ENCODE data around the gene B4GALT1. TPM values are rescaled to one million over a fixed set of nuclear protein-coding genes. Genes with fewer than 3 reads are reported as not detected.

The B4GALT1 gene
- total RNA-seq, 1 experiment from 2014 or later, result 19.1 TPM

- H3K27ac Mint-ChIP-seq, result no peak overlapping the region
- ATAC-seq (no peak), DNase-seq (ENCODE audit: low spot score) (no peak)
- no peaks in the 10 kb centered on the region for H3K9me3 Mint-ChIP-seq
- H3K4me1 Mint-ChIP-seq, result peaks cover 3% of the 10 kb centered on the region
- ChIA-PET POLR2A (no interaction called here), CTCF (no interaction called here)
- no peak for TF ChIP-seq ZNF121 (CRISPR knock-in tag; IDR thresholded peaks at IDR 0.05)
- no peak for TF ChIP-seq ZNF423 (CRISPR knock-in tag; IDR thresholded peaks at IDR 0.05)
- TF ChIP-seq GRHL2 (CRISPR knock-in tag; IDR thresholded peaks at IDR 0.05; ENCODE audit: insufficient replicate concordance, severe bottlenecking), result no peak
- no peak for TF ChIP-seq NFYB (CRISPR knock-in tag; conservative IDR thresholded peaks at IDR 0.05; ENCODE audit: low read depth)
- no peak for TF ChIP-seq KAT7 (CRISPR knock-in tag; IDR thresholded peaks at IDR 0.05; ENCODE audit: borderline replicate concordance)
- no peaks in the 10 kb centered on the region for H3K36me3 Mint-ChIP-seq
- no peaks in the 10 kb centered on the region; the same call in 1 of the 2 replicates for H3K27me3 Mint-ChIP-seq (ENCODE audit: low read depth)
- no peak overlapping the region for H3K4me3 Mint-ChIP-seq
Observed at GRCh38 chr9:33192493-33193255, 25.5 kb upstream of the B4GALT1 start.

GRCh38 chr9:33190021-33190705, 23.0 kb upstream of the B4GALT1 start:
- ATAC-seq, result no peak
- H3K4me3 Mint-ChIP-seq, result no peak overlapping the region
- peaks cover 10% of the 10 kb centered on the region for H3K4me1 Mint-ChIP-seq
- no peak for DNase-seq (ENCODE audit: low spot score)
- no peak overlapping the region for H3K27ac Mint-ChIP-seq
- H3K27me3 Mint-ChIP-seq (ENCODE audit: low read depth), result no peaks in the 10 kb centered on the region
- no peaks in the 10 kb centered on the region for H3K36me3 Mint-ChIP-seq
- CTCF ChIA-PET, result interaction anchor here (1.4 kb wide), 1 partner anchor 22 kb away, joined by 3 read pairs; no protein-coding TSS in a partner anchor
- TF ChIP-seq TEAD4 (CRISPR knock-in tag; IDR thresholded peaks at IDR 0.05), result no peak
- no peak for TF ChIP-seq CBFB (CRISPR knock-in tag; IDR thresholded peaks at IDR 0.05; ENCODE audit: low read depth)
- TF ChIP-seq ZNF121 (CRISPR knock-in tag; IDR thresholded peaks at IDR 0.05), result no peak
- no peak for TF ChIP-seq GRHL2 (CRISPR knock-in tag; IDR thresholded peaks at IDR 0.05; ENCODE audit: insufficient replicate concordance, severe bottlenecking)
- no peak for TF ChIP-seq IRF1 (CRISPR knock-in tag; IDR thresholded peaks at IDR 0.05)
- TF ChIP-seq RELA (CRISPR knock-in tag; IDR thresholded peaks at IDR 0.05; ENCODE audit: borderline replicate concordance), result no peak
- no peak for TF ChIP-seq ZBTB21 (CRISPR knock-in tag; IDR thresholded peaks at IDR 0.05; ENCODE audit: borderline replicate concordance)
- TF ChIP-seq SP1 (CRISPR knock-in tag; conservative IDR thresholded peaks at IDR 0.05), result no peak
- TF ChIP-seq CREM (CRISPR knock-in tag; IDR thresholded peaks at IDR 0.05), result no peak
- no peak for TF ChIP-seq TP53 (CRISPR knock-in tag; IDR thresholded peaks at IDR 0.05)
- no peak for TF ChIP-seq MYBL2 (CRISPR knock-in tag; IDR thresholded peaks at IDR 0.05)
- TF ChIP-seq, protein P1, sequence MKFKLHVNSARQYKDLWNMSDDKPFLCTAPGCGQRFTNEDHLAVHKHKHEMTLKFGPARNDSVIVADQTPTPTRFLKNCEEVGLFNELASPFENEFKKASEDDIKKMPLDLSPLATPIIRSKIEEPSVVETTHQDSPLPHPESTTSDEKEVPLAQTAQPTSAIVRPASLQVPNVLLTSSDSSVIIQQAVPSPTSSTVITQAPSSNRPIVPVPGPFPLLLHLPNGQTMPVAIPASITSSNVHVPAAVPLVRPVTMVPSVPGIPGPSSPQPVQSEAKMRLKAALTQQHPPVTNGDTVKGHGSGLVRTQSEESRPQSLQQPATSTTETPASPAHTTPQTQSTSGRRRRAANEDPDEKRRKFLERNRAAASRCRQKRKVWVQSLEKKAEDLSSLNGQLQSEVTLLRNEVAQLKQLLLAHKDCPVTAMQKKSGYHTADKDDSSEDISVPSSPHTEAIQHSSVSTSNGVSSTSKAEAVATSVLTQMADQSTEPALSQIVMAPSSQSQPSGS (CRISPR knock-in tag; IDR thresholded peaks at IDR 0.05; ENCODE audit: borderline replicate concordance, low read depth), result no peak
- H3K9me3 Mint-ChIP-seq, result no peaks in the 10 kb centered on the region
- POLR2A ChIA-PET, result no interaction called here

GRCh38 chr9:33189331-33189791, 22.2 kb upstream of the B4GALT1 start:
- H3K36me3 Mint-ChIP-seq, result no peaks in the 10 kb centered on the region
- no peaks in the 10 kb centered on the region for H3K9me3 Mint-ChIP-seq
- CTCF ChIA-PET, result interaction anchor here (1.0 kb wide), 1 partner anchor 36 kb away, joined by 4 read pairs; no protein-coding TSS in a partner anchor
- no peak for ATAC-seq
- peaks cover 14% of the 10 kb centered on the region for H3K4me1 Mint-ChIP-seq
- no peak for DNase-seq (ENCODE audit: low spot score)
- no peak overlapping the region for H3K4me3 Mint-ChIP-seq
- H3K27ac Mint-ChIP-seq, result no peak overlapping the region
- POLR2A ChIA-PET, result no interaction called here
- H3K27me3 Mint-ChIP-seq (ENCODE audit: low read depth), result no peaks in the 10 kb centered on the region
- no peak for TF ChIP-seq ZNF138 (CRISPR knock-in tag; conservative IDR thresholded peaks at IDR 0.05)
- no peak for TF ChIP-seq ZNF512 (CRISPR knock-in tag; IDR thresholded peaks at IDR 0.05; ENCODE audit: borderline replicate concordance)
- TF ChIP-seq, protein P2, sequence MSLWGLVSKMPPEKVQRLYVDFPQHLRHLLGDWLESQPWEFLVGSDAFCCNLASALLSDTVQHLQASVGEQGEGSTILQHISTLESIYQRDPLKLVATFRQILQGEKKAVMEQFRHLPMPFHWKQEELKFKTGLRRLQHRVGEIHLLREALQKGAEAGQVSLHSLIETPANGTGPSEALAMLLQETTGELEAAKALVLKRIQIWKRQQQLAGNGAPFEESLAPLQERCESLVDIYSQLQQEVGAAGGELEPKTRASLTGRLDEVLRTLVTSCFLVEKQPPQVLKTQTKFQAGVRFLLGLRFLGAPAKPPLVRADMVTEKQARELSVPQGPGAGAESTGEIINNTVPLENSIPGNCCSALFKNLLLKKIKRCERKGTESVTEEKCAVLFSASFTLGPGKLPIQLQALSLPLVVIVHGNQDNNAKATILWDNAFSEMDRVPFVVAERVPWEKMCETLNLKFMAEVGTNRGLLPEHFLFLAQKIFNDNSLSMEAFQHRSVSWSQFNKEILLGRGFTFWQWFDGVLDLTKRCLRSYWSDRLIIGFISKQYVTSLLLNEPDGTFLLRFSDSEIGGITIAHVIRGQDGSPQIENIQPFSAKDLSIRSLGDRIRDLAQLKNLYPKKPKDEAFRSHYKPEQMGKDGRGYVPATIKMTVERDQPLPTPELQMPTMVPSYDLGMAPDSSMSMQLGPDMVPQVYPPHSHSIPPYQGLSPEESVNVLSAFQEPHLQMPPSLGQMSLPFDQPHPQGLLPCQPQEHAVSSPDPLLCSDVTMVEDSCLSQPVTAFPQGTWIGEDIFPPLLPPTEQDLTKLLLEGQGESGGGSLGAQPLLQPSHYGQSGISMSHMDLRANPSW (CRISPR knock-in tag; conservative IDR thresholded peaks at IDR 0.05; ENCODE audit: low read depth), result no peak
- no peak for TF ChIP-seq HMGXB4 (CRISPR knock-in tag; IDR thresholded peaks at IDR 0.05)
- no peak for TF ChIP-seq FOXK1 (CRISPR knock-in tag; IDR thresholded peaks at IDR 0.05)
- no peak for TF ChIP-seq CREM (CRISPR knock-in tag; IDR thresholded peaks at IDR 0.05)
- TF ChIP-seq CREB1 (CRISPR knock-in tag; IDR thresholded peaks at IDR 0.05), result no peak
- TF ChIP-seq, protein P3, sequence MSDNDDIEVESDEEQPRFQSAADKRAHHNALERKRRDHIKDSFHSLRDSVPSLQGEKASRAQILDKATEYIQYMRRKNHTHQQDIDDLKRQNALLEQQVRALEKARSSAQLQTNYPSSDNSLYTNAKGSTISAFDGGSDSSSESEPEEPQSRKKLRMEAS (CRISPR knock-in tag; IDR thresholded peaks at IDR 0.05), result no peak
- TF ChIP-seq ZNF423 (CRISPR knock-in tag; IDR thresholded peaks at IDR 0.05), result no peak

Measured in WTC11 (cell line).